ENCODE results near the gene RHOB. TPM values are rescaled to one million over a fixed set of nuclear protein-coding genes. Genes with fewer than 3 reads are reported as not detected.
A peak's percentile ranks its signal among the peaks of the same experiment; 100 is the strongest.

Gene RHOB
- total and polyA plus RNA-seq, 2 of the 13 experiments (the other 11 are each of a cell fraction or from before 2014, with no cell fraction given): 192 to 268 TPM

- TF ChIP-seq ZNF737 (CRISPR knock-in tag; IDR thresholded peaks at IDR 0.05; ENCODE audit: borderline replicate concordance) (no peak), CCDC6 (CRISPR knock-in tag; IDR thresholded peaks at IDR 0.05) (no peak), PLRG1 (conservative IDR thresholded peaks at IDR 0.05) (no peak), ZNF225 (CRISPR knock-in tag; IDR thresholded peaks at IDR 0.05) (no peak; the same call in 1 of the 2 replicates), KLF12 (CRISPR knock-in tag; IDR thresholded peaks at IDR 0.05; ENCODE audit: borderline replicate concordance) (no peak), DMAP1 (CRISPR knock-in tag; IDR thresholded peaks at IDR 0.05) (peak; percentile 23), TOE1 (CRISPR knock-in tag; IDR thresholded peaks at IDR 0.05) (no peak), RBM39 (IDR thresholded peaks at IDR 0.05; ENCODE audit: low read depth, low read length, poor library complexity, severe bottlenecking) (no peak), MAF1 (CRISPR knock-in tag; IDR thresholded peaks at IDR 0.05; ENCODE audit: borderline replicate concordance) (no peak; the same call in 1 of the 2 replicates), ARID5B (CRISPR knock-in tag; IDR thresholded peaks at IDR 0.05) (no peak), ZNF619 (CRISPR knock-in tag; IDR thresholded peaks at IDR 0.05) (0 out of 2 replicates have a peak, but pooled peaks have one; percentile 49), TMF1 (CRISPR knock-in tag; IDR thresholded peaks at IDR 0.05; ENCODE audit: low read depth) (no peak), GATAD2A (CRISPR knock-in tag; IDR thresholded peaks at IDR 0.05) (no peak), ZNF282 (IDR thresholded peaks at IDR 0.05; ENCODE audit: partially characterized antibody) (no peak), HOMEZ (CRISPR knock-in tag; IDR thresholded peaks at IDR 0.05; ENCODE audit: low read depth) (no peak), ZNF563 (CRISPR knock-in tag; IDR thresholded peaks at IDR 0.05) (peak; percentile 93), ZNF337 (CRISPR knock-in tag; IDR thresholded peaks at IDR 0.05; ENCODE audit: borderline replicate concordance, low read depth) (no peak), ZNF34 (CRISPR knock-in tag; IDR thresholded peaks at IDR 0.05; ENCODE audit: borderline replicate concordance) (no peak), PRDM10 (CRISPR knock-in tag; IDR thresholded peaks at IDR 0.05; ENCODE audit: low read depth) (no peak), PRMT3 (CRISPR knock-in tag; IDR thresholded peaks at IDR 0.05; ENCODE audit: borderline replicate concordance, low read depth) (no peak; the same call in 1 of the 2 replicates), RORA (CRISPR knock-in tag; IDR thresholded peaks at IDR 0.05) (no peak), MXD4 (CRISPR knock-in tag; IDR thresholded peaks at IDR 0.05) (no peak), ZNF607 (CRISPR knock-in tag; IDR thresholded peaks at IDR 0.05; ENCODE audit: borderline replicate concordance) (no peak)
These were observed 488 bp upstream of the RHOB start (continued) for GRCh38 chr2:20446255-20446916.
